WERI-Rb-1 (cell line): Measurements from ENCODE around the gene MEF2A.
"Not testable (repeated sequence)": the region's sequence is repeated elsewhere in the genome, so short reads cannot be mapped to it uniquely, and the experiment has no call there.

Experiments used
- DNase-seq: peaks from one replicate; pipeline ENCODE4 v3.0.0-alpha.2; 2020
- H3K27ac ChIP-seq: fragments of 250-450 bp; sonication (Bioruptor Pico); 2 replicates; pipeline ENCODE4 v1.5.1; 2020; ENCODE audit warnings: mild to moderate bottlenecking, moderate library complexity
- H3K27me3 ChIP-seq: fragments of 250-450 bp; sonication (Bioruptor Pico); 2 replicates; pipeline ENCODE4 v1.5.1; 2021; ENCODE audit warnings: mild to moderate bottlenecking, low read depth, moderate library complexity; ENCODE audit not compliant: insufficient read depth, severe bottlenecking
- H3K36me3 ChIP-seq: fragments of 250-450 bp; sonication (Bioruptor Pico); 2 replicates; pipeline ENCODE4 v1.5.1; 2020; ENCODE audit warnings: mild to moderate bottlenecking, moderate library complexity
- H3K4me3 ChIP-seq: 2 replicates; pipeline ENCODE4 v1.5.1; 2011; ENCODE audit warnings: low read depth, mild to moderate bottlenecking, control low read depth, low read length
- H3K9me3 ChIP-seq: fragments of 250-450 bp; sonication (Bioruptor Pico); 2 replicates; pipeline ENCODE4 v1.5.1; 2021; ENCODE audit warnings: mild to moderate bottlenecking, moderate library complexity; ENCODE audit not compliant: severe bottlenecking
- TF ChIP-seq, protein P1 (sequence below): IDR thresholded peaks from 2 replicates; pipeline ENCODE4 v1.5.1; 2011; ENCODE audit warnings: low read depth, mild to moderate bottlenecking, control low read depth, inconsistent platforms, low read length

MEF2A gene

DNA sequence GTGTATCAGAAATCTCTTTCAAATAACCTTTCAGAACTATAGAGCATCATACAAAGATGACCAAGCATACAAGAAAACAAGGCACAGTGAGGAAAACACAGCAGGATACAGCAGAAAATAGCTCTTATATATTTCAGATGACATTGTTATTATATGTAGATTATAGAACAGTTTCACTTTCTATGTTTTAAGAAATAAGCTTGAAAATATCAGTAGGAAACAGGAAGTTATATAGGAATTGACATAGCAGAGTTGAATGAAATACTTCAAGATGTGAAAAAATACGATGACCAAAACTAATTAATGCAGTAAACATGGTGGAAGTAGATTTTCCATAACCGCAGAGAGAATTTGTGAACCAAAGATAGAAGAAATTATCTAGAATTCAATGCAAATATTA is 92.2 kb downstream of the MEF2A start:
- Histone ChIP-seq H3K9me3 (no peaks in the 10 kb centered on the region), H3K27ac (no peak overlapping the region), H3K36me3 (no peaks in the 10 kb centered on the region), H3K4me3 (no peak overlapping the region), H3K27me3 (no peaks in the 10 kb centered on the region)
- DNase-seq = no peak
- TF ChIP-seq, protein P1, sequence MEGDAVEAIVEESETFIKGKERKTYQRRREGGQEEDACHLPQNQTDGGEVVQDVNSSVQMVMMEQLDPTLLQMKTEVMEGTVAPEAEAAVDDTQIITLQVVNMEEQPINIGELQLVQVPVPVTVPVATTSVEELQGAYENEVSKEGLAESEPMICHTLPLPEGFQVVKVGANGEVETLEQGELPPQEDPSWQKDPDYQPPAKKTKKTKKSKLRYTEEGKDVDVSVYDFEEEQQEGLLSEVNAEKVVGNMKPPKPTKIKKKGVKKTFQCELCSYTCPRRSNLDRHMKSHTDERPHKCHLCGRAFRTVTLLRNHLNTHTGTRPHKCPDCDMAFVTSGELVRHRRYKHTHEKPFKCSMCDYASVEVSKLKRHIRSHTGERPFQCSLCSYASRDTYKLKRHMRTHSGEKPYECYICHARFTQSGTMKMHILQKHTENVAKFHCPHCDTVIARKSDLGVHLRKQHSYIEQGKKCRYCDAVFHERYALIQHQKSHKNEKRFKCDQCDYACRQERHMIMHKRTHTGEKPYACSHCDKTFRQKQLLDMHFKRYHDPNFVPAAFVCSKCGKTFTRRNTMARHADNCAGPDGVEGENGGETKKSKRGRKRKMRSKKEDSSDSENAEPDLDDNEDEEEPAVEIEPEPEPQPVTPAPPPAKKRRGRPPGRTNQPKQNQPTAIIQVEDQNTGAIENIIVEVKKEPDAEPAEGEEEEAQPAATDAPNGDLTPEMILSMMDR = no peak

DNA sequence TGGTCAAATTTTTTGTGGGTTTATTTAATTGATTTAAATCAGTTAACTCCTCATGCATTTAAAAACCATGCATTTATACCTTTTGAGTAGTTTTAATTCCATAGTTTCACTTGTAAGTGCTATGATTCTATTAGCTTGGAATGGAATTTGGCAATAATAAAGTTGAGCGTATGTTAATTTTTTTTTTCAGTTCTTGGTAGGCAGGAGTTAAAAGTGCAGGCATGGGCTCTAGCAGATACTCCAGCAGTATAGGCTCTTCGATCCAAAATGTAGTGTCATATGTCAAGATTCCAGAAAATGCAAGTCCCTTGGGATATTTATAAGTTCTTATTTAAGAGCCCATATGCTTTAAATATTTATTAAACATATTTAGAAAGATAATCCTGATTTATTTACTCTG is 97.1 kb downstream of the MEF2A start:
- TF ChIP-seq, protein P1 = no peak
- Histone ChIP-seq H3K9me3 (no peaks in the 10 kb centered on the region), H3K4me3 (no peak overlapping the region), H3K27ac (no peak overlapping the region), H3K36me3 (no peaks in the 10 kb centered on the region; the same call in 1 of the 2 replicates), H3K27me3 (no peaks in the 10 kb centered on the region)
- DNase-seq = no peak

DNA sequence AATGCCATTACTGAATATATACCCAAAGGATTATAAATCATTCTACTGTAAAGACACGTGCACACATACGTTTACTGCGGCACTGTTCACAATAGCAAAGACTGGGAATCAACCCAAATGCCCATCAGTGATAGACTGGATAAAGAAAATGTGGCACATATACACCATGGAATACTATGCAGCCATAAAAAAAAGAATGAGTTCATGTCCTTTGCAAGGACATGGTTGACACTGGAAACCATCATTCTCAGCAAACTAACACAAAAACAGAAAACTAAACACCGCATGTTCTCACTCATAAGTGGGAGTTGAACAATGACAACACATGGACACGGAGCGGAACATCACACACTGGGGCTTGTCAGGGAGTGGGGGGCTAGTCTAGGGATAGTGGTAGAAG is 100.3 kb downstream of the MEF2A start:
- not testable (repeated sequence) for H3K9me3 ChIP-seq, H3K36me3 ChIP-seq, H3K27ac ChIP-seq, DNase-seq, H3K4me3 ChIP-seq, H3K27me3 ChIP-seq

DNA sequence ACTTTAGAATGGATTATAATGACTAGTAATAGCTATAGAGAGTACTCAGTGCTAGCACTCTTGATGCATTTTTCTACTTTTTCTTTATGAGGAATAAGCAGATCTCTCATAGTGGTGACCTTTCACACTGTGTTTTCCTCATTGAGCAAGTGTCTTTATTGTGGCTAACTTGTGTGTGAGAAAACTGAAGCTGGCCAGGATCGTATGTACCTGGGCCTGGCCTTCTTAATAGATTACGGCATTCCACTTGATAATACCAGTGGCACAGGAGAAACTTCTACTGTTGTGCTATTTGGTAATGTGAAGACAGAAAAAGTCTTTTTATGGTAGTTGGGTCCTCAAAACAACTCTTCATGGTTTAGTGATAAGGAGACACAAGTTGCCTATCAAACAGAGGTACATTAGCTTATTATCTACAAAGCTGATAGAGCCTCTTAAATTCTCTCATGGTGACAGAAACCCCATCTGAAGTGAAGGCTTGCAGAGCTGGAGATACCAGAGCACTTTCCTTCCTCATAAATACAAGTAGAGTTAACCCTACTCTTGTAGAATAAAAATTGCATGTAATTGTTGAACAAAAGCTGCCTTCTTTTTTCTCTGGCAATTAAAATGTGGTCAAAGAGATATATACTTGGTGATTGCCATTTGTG is 102.9 kb downstream of the MEF2A start:
- no peaks in the 10 kb centered on the region for H3K9me3 ChIP-seq
- no peak overlapping the region for H3K4me3 ChIP-seq
- no peak overlapping the region for H3K27ac ChIP-seq
- no peaks in the 10 kb centered on the region for H3K27me3 ChIP-seq
- H3K36me3 ChIP-seq = peaks cover 11% of the 10 kb centered on the region
- TF ChIP-seq, protein P1 = no peak
- DNase-seq = no peak

DNA sequence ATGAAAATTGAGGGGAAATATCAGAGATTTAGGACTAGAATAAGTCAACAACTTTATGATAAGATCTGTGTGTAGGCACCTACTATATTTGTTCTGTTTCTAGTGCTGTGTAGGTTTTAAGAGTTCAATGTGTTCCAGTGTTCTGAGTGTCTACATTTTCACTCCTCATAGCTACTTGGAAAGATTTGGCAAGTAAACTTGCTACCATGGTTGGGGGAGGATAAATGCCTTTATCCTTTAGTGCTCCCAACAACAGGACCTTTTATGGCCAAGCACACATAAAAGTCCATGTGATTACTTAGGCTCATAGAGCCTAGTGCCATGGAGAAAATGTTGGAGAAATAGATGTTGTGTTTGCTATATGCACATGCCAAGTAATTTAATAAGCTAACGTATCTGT is 103.5 kb downstream of the MEF2A start:
- Histone ChIP-seq H3K36me3 (peaks cover 13% of the 10 kb centered on the region), H3K27ac (no peak overlapping the region), H3K4me3 (no peak overlapping the region), H3K27me3 (no peaks in the 10 kb centered on the region), H3K9me3 (no peaks in the 10 kb centered on the region)
- TF ChIP-seq, protein P1 = no peak
- DNase-seq = no peak

DNA sequence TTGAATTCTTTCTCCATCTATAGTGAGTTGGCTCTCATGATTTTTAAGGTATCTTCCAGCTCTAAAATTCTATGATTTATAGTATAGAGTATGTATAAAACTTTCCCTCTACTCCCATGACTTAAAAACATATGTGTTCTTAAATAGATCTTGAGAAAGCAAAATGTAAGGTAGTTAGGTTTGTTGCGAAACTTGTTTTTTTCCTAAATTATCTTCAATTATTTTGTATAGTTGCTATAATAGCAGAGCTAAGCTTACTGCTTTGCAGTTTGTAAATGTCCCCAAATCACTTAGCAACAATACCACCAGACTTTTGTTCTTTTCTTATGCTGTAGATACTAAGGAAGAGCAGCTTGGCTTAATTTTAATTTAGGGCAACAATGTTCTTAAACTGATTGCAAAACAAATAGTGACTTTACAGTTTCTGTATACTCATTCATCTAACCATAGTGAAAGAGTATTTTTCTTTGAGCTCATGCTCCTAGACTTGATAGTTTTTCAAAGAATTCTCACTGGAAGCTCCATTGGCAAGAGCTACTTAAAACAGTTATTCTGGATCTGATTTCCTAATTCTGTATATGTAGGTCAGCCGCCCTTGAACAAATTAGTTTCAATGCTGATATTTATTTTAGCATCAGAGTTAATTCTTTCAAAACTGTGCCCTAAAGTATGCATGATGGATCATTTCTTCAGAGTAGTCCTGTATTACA is 106.3 kb downstream of the MEF2A start:
- TF ChIP-seq, protein P1 = no peak
- Histone ChIP-seq H3K9me3 (no peaks in the 10 kb centered on the region), H3K36me3 (peaks cover 27% of the 10 kb centered on the region), H3K27ac (no peak overlapping the region), H3K27me3 (no peaks in the 10 kb centered on the region), H3K4me3 (no peak overlapping the region)
- no peak for DNase-seq
